Measurements from ENCODE around the gene SPI1. TPM values are rescaled to one million over a fixed set of nuclear protein-coding genes. Genes with fewer than 3 reads are reported as not detected.
A peak's percentile ranks its signal among the peaks of the same experiment; 100 is the strongest.

The SPI1 gene
- total RNA-seq, 1 donor from 2014 or later, result 15.5 TPM

- Histone ChIP-seq H3K27me3 (no peaks in the 10 kb centered on the region), H3K4me1 (peaks cover 33% of the 10 kb centered on the region), H3K36me3 (no peaks in the 10 kb centered on the region), H3K9me3 (no peaks in the 10 kb centered on the region), H3K4me3 (no peak overlapping the region), H3K27ac (no peak overlapping the region)
- no peak for TF ChIP-seq POLR2A (IDR thresholded peaks at IDR 0.05)
- no peak for TF ChIP-seq CTCF (IDR thresholded peaks at IDR 0.05)
- TF ChIP-seq POLR2AphosphoS5 (IDR thresholded peaks at IDR 0.05; ENCODE audit: insufficient read depth in 1 of 2, low read depth in 1 of 2), result no peak
- intact Hi-C loops (cut with DNase I), result no loop called here
- no peak for DNase-seq (ENCODE audit: extremely low spot score in 2 of 2)
Measured at GRCh38 chr11:47403571-47403970, 25.2 kb upstream of the SPI1 start.

- H3K4me3 ChIP-seq, result no peak overlapping the region
- H3K27ac ChIP-seq, result no peak overlapping the region
- H3K4me1 ChIP-seq, result peaks cover 37% of the 10 kb centered on the region
- DNase-seq (ENCODE audit: extremely low spot score in 2 of 2), result no peak
- TF ChIP-seq POLR2A (IDR thresholded peaks at IDR 0.05) (no peak), CTCF (IDR thresholded peaks at IDR 0.05) (no peak), POLR2AphosphoS5 (IDR thresholded peaks at IDR 0.05; ENCODE audit: insufficient read depth in 1 of 2, low read depth in 1 of 2) (no peak)
- intact Hi-C loops (cut with DNase I), result no loop called here
- H3K27me3 ChIP-seq, result no peaks in the 10 kb centered on the region
- H3K9me3 ChIP-seq, result no peaks in the 10 kb centered on the region
- no peaks in the 10 kb centered on the region for H3K36me3 ChIP-seq
Measured at GRCh38 chr11:47403135-47403534, 24.8 kb upstream of the SPI1 start.

- intact Hi-C loops (cut with DNase I), result no loop called here
- Histone ChIP-seq H3K4me3 (peak overlapping the region; percentile 54 to 57), H3K4me1 (peaks cover 28% of the 10 kb centered on the region), H3K9me3 (no peaks in the 10 kb centered on the region), H3K27me3 (no peaks in the 10 kb centered on the region), H3K27ac (peak overlapping the region; percentile 87), H3K36me3 (no peaks in the 10 kb centered on the region)
- no peak for DNase-seq (ENCODE audit: extremely low spot score in 2 of 2)
- TF ChIP-seq POLR2A (IDR thresholded peaks at IDR 0.05), result no peak
- TF ChIP-seq CTCF (IDR thresholded peaks at IDR 0.05), result no peak
- TF ChIP-seq POLR2AphosphoS5 (IDR thresholded peaks at IDR 0.05; ENCODE audit: insufficient read depth in 1 of 2, low read depth in 1 of 2), result no peak
Measured at GRCh38 chr11:47400768-47401279, 22.5 kb upstream of the SPI1 start.

GRCh38 chr11:47399860-47400767 is 21.8 kb upstream of the SPI1 start:
- Histone ChIP-seq H3K9me3 (no peaks in the 10 kb centered on the region), H3K4me1 (peaks cover 32% of the 10 kb centered on the region), H3K27me3 (no peaks in the 10 kb centered on the region), H3K4me3 (peak overlapping the region; percentile 54 to 57), H3K27ac (peak overlapping the region; percentile 87), H3K36me3 (no peaks in the 10 kb centered on the region)
- intact Hi-C loops (cut with DNase I), result loop anchor here (2.0 kb wide), 1 partner anchor 77 kb away; no protein-coding TSS in a partner anchor
- no peak for DNase-seq (ENCODE audit: extremely low spot score in 2 of 2)
- TF ChIP-seq CTCF (IDR thresholded peaks at IDR 0.05), result no peak
- TF ChIP-seq POLR2A (IDR thresholded peaks at IDR 0.05), result peak in 1 of 2 donors; percentile 37
- TF ChIP-seq POLR2AphosphoS5 (IDR thresholded peaks at IDR 0.05; ENCODE audit: insufficient read depth in 1 of 2, low read depth in 1 of 2), result peak in 1 of 2 donors; percentile 83

GRCh38 chr11:47398551-47398950 is 20.2 kb upstream of the SPI1 start:
- Histone ChIP-seq H3K4me3 (no peak overlapping the region), H3K9me3 (no peaks in the 10 kb centered on the region), H3K27me3 (no peaks in the 10 kb centered on the region), H3K27ac (no peak overlapping the region), H3K36me3 (no peaks in the 10 kb centered on the region), H3K4me1 (peaks cover 34% of the 10 kb centered on the region)
- intact Hi-C loops (cut with DNase I), result loop anchor here (2.0 kb wide), 1 partner anchor 76 kb away; no protein-coding TSS in a partner anchor
- no peak for DNase-seq (ENCODE audit: extremely low spot score in 2 of 2)
- TF ChIP-seq POLR2A (IDR thresholded peaks at IDR 0.05) (no peak), CTCF (IDR thresholded peaks at IDR 0.05) (no peak), POLR2AphosphoS5 (IDR thresholded peaks at IDR 0.05; ENCODE audit: insufficient read depth in 1 of 2, low read depth in 1 of 2) (no peak)

Measured in vagina (tissue), 2 donors.